Measurements from ENCODE around the gene ABCB9.

DNA sequence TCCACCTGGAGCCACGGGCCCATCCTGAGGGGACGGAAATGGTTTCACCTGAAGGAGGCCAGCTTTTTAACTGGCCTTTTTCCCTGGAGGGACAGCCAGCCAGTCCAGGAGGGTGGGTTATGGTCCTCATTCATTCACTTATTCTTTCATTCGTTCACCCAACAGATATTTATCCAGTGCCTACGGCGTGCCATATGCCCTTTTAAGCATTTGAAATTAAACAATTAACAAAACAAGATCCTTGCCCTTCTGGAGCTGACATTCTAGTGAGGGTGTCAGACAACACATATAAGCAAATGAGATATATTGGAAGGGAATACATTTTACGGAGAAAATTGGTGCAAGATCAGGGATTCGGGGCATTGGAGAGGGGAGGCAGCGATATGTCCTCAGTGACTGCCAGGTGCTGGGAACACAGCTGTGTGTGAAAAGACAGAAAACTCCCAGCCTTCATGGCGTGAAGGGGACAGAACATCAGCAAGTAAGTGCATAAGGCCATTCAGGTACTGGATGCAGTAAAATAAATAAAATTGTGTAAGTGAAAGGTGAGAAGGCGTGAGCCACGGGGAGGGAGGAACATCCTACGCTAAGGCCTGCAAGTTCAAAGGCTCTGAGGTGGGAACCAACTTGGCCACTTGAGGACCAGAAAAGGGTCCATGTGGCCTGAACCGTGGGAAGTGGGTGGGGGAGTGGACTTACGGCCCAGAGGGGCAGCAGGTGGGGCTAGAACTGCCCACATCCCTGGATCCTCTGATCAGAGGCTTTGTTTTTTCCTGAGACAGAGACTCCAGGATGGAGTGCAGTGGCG, 684 bp upstream of the ABCB9 start:
- TF ChIP-seq POLR2A (IDR thresholded peaks at IDR 0.05) = no peak
- TF ChIP-seq, protein P1, sequence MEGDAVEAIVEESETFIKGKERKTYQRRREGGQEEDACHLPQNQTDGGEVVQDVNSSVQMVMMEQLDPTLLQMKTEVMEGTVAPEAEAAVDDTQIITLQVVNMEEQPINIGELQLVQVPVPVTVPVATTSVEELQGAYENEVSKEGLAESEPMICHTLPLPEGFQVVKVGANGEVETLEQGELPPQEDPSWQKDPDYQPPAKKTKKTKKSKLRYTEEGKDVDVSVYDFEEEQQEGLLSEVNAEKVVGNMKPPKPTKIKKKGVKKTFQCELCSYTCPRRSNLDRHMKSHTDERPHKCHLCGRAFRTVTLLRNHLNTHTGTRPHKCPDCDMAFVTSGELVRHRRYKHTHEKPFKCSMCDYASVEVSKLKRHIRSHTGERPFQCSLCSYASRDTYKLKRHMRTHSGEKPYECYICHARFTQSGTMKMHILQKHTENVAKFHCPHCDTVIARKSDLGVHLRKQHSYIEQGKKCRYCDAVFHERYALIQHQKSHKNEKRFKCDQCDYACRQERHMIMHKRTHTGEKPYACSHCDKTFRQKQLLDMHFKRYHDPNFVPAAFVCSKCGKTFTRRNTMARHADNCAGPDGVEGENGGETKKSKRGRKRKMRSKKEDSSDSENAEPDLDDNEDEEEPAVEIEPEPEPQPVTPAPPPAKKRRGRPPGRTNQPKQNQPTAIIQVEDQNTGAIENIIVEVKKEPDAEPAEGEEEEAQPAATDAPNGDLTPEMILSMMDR (IDR thresholded peaks at IDR 0.05) = no peak

All from uterus (tissue), 2 donors.